Measurements from ENCODE around the gene SLC39A13. TPM values are rescaled to one million over a fixed set of nuclear protein-coding genes. Genes with fewer than 3 reads are reported as not detected.

Gene SLC39A13
- total RNA-seq, 1 experiment from 2014 or later: 29.2 TPM

- no peaks in the 10 kb centered on the region for H3K9me3 ChIP-seq (ENCODE audit: control insufficient read depth, low read depth, low read length)
- H4K5ac ChIP-seq (ENCODE audit: insufficient read length, low read depth, low read length): no peak overlapping the region
- no peak overlapping the region for H2AFZ ChIP-seq (ENCODE audit: low read length)
- H2BK5ac ChIP-seq (ENCODE audit: insufficient read length, low read length): no peak overlapping the region
- Mint-ChIP-seq H3K36me3 (ENCODE audit: insufficient read depth in 1 of 3, low read depth in 3 of 3) (no peaks in the 10 kb centered on the region; a peak in 1 of 7 replicates), H3K4me3 (no peak overlapping the region), H3K27ac (no peak overlapping the region), H3K9me3 (no peaks in the 10 kb centered on the region), H3K27me3 (ENCODE audit: low read depth) (no peaks in the 10 kb centered on the region; the same call in 1 of the 2 replicates), H3K4me1 (peaks cover 0 to 4% of the 10 kb centered on the region in 2 experiments; a peak in 1 of 4 replicates)
- H3T11ph ChIP-seq (ENCODE audit: low read length): no peak overlapping the region
- no peaks in the 10 kb centered on the region for H3K23me2 ChIP-seq (ENCODE audit: insufficient read length, low read depth, low read length, poor library complexity, severe bottlenecking)
- no peak overlapping the region for H3K27ac ChIP-seq (ENCODE audit: insufficient read length, low read depth, low read length)
- H2BK15ac ChIP-seq (ENCODE audit: low read depth, low read length): no peak overlapping the region
- no peak overlapping the region for H4K91ac ChIP-seq (ENCODE audit: insufficient read length, low read depth, low read length)
- no peak overlapping the region for H3K18ac ChIP-seq (ENCODE audit: insufficient read length, low read depth, low read length)
- H3K4me1 ChIP-seq (ENCODE audit: insufficient read depth, low read length): no peaks in the 10 kb centered on the region
- no peaks in the 10 kb centered on the region for H4K20me1 ChIP-seq (ENCODE audit: control insufficient read depth, insufficient read depth, insufficient read length)
- no peaks in the 10 kb centered on the region for H3K79me1 ChIP-seq (ENCODE audit: insufficient read depth, low read depth, low read length, poor library complexity, severe bottlenecking)
- no peak overlapping the region for H3K23ac ChIP-seq (ENCODE audit: insufficient read length, low read depth, low read length)
- no peak for TF ChIP-seq CTCF (conservative IDR thresholded peaks at IDR 0.05)
- DNase-seq: no peak
- H3K79me2 ChIP-seq (ENCODE audit: insufficient read depth, low read length): no peaks in the 10 kb centered on the region
- H2AK5ac ChIP-seq (ENCODE audit: insufficient read length, low read length): no peak overlapping the region
- H2BK12ac ChIP-seq (ENCODE audit: insufficient read length, low read depth, low read length): no peak overlapping the region
- H3K4me2 ChIP-seq (ENCODE audit: insufficient read depth, insufficient read length, low read length): no peak overlapping the region
- H3K4ac ChIP-seq (ENCODE audit: low read depth, low read length): no peak overlapping the region
- no peak overlapping the region for H3K9ac ChIP-seq (ENCODE audit: extremely low read depth, insufficient read length, low read length)
- no peak overlapping the region for H2BK20ac ChIP-seq (ENCODE audit: low read depth, low read length, poor library complexity, severe bottlenecking)
- no CpG with 5 or more reads among the region's 2 CpGs for WGBS (ENCODE audit: extremely low coverage, insufficient read length, low lambda C conversion rate)
- H3K56ac ChIP-seq (ENCODE audit: insufficient read length, low read depth, low read length): no peak overlapping the region
- no peak overlapping the region for H2BK120ac ChIP-seq (ENCODE audit: low read depth, low read length, poor library complexity, severe bottlenecking)
- no peaks in the 10 kb centered on the region for H3K27me3 ChIP-seq (ENCODE audit: insufficient read depth, low read length)
- no peak overlapping the region for H4K8ac ChIP-seq (replicated peaks; ENCODE audit: insufficient read length, low read depth, low read length)
- no peak overlapping the region for H3K14ac ChIP-seq (ENCODE audit: insufficient read depth, low read length)
Observed at GRCh38 chr11:47440054-47440476, 31.7 kb downstream of the SLC39A13 start.
